WI38 (cell line): ENCODE data around the gene MYOT.

Experiments used
- H3K4me3 ChIP-seq: 2 replicates; pipeline ENCODE4 v1.5.1; 2011; ENCODE audit warnings: low read depth, mild to moderate bottlenecking, control low read depth, low read length
- TF ChIP-seq, protein P1 (sequence below): IDR thresholded peaks from 2 replicates; pipeline ENCODE4 v1.5.1; 2012; ENCODE audit warnings: low read depth, mild to moderate bottlenecking, control low read depth, low read length

MYOT gene, protein sequence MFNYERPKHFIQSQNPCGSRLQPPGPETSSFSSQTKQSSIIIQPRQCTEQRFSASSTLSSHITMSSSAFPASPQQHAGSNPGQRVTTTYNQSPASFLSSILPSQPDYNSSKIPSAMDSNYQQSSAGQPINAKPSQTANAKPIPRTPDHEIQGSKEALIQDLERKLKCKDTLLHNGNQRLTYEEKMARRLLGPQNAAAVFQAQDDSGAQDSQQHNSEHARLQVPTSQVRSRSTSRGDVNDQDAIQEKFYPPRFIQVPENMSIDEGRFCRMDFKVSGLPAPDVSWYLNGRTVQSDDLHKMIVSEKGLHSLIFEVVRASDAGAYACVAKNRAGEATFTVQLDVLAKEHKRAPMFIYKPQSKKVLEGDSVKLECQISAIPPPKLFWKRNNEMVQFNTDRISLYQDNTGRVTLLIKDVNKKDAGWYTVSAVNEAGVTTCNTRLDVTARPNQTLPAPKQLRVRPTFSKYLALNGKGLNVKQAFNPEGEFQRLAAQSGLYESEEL

DNA sequence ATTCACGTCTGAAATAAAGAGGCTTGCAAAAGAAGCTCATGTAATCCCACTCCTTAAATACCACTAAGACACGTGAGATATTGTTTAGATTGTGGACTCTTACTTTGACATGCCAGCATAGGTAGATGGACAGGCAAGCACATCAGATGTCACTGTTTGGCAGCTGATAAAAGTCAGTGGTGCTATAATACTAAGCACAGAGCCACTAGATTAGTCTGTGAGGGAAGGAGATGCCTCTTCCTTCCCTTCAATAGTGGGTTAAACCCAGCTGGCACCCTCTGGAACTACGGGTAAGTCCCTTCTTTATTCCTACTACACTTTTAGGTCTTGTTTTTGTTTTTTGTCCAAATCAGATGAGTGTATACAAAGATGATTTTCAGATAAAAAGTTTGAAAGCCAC is at the start of gene MYOT:
MYOT (plus strand) TSS at position 197 of the 400 bp plus-strand sequence. CDS start 2,792 bp downstream, outside the sequence.
- no peak within 1 kb of the TSS for H3K4me3 ChIP-seq
- TF ChIP-seq, protein P1, sequence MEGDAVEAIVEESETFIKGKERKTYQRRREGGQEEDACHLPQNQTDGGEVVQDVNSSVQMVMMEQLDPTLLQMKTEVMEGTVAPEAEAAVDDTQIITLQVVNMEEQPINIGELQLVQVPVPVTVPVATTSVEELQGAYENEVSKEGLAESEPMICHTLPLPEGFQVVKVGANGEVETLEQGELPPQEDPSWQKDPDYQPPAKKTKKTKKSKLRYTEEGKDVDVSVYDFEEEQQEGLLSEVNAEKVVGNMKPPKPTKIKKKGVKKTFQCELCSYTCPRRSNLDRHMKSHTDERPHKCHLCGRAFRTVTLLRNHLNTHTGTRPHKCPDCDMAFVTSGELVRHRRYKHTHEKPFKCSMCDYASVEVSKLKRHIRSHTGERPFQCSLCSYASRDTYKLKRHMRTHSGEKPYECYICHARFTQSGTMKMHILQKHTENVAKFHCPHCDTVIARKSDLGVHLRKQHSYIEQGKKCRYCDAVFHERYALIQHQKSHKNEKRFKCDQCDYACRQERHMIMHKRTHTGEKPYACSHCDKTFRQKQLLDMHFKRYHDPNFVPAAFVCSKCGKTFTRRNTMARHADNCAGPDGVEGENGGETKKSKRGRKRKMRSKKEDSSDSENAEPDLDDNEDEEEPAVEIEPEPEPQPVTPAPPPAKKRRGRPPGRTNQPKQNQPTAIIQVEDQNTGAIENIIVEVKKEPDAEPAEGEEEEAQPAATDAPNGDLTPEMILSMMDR = no peak

DNA sequence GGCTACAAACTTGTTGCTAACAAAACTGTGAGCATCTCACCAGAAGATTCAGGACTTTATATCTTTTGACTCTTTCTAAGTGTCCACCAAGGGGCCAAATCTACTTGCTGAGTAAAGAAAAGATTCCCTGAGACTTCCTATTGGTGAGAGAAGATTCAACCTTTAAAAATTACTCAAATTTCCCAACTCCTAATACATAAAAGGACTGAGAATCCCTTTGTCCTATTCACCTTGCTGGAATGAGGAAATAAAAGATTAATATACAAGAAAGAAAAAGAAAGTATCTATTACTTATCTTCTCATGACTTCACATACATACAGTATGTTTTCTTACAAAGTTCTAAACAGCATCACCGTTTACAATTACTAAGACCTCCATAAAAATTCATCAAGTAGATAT is 47.9 kb upstream of the MYOT start:
- TF ChIP-seq, protein P1 = no peak
- no peak overlapping the region for H3K4me3 ChIP-seq

DNA sequence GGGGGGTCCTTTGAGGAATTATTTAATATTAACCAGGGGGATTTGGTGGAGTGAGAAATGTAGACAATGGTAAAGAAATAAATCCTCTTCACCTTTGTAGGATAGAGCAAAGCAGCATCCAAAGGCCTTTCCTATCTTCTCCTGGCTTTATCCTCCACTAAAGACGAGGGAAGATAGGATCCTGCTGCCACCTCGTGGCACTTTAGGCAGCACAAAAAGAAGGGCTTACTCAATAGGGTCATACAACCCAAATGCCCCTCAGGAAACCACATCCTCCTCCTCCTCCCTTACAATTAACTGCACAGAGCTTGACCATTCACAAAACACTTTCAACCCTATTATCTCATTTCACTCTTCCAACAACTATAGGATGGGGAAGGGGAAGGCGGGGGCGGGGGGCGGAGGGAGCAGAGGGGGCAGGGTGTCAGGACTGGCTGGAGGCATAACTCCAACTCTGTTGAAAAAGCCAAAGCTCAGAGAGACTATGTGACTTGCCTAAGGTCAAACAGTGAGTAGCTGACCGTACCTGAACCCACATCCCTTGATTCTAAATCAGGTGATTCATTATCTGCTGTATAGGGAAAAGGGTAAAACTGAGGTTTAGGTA is 45.4 kb upstream of the MYOT start:
- no peak overlapping the region for H3K4me3 ChIP-seq
- TF ChIP-seq, protein P1 = peak; percentile 40; the same call in 1 of the 2 replicates

DNA sequence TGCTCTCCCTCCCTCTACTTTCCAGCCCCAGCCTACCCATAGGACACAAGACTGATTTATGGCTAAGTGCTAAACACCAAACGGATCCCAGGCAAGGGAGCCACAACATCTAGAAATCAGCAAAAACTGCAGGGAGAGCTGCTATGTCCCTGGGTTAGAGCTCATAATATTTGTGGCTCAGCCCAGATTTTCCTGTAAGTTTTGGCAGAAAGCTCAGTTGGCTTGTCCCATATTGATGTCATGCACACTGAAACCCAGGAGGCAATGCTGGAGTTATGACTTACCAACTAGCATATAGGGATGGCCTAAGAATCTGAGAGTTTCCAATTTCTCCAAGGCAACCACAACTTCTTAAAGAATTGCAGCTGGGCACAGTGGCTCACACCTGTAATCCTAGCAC is 44.7 kb upstream of the MYOT start:
- no peak overlapping the region for H3K4me3 ChIP-seq
- TF ChIP-seq, protein P1 = no peak

DNA sequence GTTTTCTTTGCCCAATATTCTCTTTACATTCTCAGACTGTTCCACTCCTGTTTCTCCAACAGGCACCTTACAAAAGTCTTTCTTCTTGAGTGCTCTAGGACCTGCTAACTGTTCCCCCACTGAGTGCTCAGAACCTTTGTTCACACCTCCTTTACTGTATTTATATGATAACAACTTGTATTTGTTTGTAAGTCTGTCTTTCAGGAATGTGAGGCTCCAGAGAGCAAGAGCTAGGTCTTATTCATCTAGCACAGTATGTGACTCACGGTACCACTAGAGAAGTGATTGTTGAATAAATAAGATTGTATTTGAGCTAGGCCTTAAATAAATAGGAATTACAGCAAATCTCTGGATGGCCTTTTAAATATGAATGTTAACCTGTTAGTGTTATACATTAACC is 42.5 kb upstream of the MYOT start:
- no peak overlapping the region for H3K4me3 ChIP-seq
- TF ChIP-seq, protein P1 = no peak

DNA sequence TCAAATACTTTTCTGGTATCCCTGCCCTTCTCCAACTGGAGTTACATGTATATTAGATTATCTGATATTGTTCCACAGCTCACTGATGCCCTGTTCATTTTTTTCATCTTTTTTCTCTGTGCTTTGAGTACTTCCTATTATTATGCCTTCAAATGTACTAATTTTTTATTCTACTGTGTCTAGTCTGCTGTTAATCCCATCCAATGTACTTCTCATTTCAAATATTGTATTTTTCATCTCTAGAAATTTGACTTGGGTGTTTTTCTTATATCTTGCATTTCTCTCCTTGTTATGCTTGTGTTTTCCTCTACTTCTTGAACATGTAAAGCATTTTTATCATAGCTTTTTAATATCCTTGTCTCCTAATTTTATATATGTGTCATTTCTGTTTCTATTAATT is 41.6 kb upstream of the MYOT start:
- TF ChIP-seq, protein P1 = no peak
- no peak overlapping the region for H3K4me3 ChIP-seq

DNA sequence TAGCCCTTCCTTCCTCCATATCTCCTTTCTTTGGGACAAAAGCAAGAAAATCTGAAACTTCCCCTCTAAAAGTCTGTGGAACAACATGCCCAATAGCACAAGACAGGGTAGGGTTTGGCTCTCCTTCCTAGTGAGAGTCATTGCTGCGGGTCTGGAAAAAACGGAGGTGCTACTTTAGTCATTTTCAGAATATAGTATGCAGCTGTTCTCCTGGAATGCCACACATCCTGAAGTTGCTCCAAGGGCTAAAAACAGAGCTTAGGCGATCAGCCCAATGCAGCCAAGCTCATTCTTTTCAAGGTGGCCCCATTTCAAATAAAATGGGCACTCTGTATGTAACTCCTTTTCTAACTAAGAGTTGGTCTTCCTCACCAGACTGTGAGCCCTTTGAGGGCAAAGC is 39.5 kb upstream of the MYOT start:
- TF ChIP-seq, protein P1 = no peak
- no peak overlapping the region for H3K4me3 ChIP-seq
